ENCODE results near the gene CTNNA3.
"Not testable (repeated sequence)": the region's sequence is repeated elsewhere in the genome, so short reads cannot be mapped to it uniquely, and the experiment has no call there.

CTNNA3 gene

GRCh38 chr10:67492317-67493019 is 203.5 kb downstream of the CTNNA3 start:
- DNase-seq: no peak

DNA sequence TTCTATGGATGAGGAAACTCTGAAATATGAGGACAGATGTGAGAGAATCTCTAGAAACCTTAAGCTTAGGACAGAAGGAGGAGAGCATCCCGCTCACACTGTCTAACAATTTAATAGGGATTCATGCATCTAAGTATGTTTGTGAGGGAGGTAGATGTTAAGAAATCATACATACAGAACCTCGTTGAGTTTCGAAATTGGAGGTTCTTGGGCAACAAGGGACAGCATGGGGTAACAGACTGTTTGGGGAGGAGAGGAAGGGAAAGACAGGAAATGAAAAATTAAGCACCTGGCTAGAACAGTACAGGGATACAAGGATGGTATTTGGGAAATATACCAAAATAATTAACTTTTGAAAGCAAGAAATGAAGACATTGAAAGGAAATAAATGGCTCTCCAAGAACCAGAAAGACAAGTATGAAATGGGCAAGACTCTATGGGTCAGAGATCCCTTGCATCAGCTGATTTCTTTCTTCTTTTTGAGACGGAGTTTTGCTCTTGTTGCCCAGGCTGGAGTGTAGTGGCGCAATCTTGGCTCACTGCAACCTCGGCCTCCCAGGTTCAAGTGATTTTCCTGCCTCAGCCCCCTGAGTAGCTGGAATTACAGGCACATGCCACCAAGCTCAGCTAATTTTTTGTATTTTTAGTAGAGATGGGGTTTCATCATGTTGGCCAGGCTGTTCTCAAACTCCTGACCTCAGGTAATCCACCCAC is 207.9 kb downstream of the CTNNA3 start:
- DNase-seq: no peak

GRCh38 chr10:67487199-67487598 is 208.8 kb downstream of the CTNNA3 start:
- DNase-seq: no peak

DNA sequence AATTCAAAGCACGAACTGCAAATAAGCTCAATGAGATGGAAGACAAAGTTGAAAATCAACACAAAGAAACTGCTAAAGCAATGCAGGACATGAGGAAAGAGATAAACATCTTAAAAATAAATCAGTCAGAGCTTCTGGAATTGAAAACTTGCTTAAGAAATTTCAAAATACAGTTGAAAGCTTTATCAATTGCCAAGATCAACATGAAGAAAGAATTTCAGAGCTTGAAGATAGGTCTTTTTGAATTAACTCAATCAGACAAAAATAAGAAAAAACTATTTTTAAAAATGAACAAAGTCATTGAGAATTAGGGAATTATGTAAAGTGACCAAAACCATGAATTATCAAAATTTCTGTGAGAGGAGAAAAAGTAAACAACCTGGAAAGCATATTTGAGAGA is 218.1 kb downstream of the CTNNA3 start:
- DNase-seq: no peak

- DNase-seq: no peak
These were observed 219.8 kb downstream of the CTNNA3 start for GRCh38 chr10:67476201-67476600.

DNA sequence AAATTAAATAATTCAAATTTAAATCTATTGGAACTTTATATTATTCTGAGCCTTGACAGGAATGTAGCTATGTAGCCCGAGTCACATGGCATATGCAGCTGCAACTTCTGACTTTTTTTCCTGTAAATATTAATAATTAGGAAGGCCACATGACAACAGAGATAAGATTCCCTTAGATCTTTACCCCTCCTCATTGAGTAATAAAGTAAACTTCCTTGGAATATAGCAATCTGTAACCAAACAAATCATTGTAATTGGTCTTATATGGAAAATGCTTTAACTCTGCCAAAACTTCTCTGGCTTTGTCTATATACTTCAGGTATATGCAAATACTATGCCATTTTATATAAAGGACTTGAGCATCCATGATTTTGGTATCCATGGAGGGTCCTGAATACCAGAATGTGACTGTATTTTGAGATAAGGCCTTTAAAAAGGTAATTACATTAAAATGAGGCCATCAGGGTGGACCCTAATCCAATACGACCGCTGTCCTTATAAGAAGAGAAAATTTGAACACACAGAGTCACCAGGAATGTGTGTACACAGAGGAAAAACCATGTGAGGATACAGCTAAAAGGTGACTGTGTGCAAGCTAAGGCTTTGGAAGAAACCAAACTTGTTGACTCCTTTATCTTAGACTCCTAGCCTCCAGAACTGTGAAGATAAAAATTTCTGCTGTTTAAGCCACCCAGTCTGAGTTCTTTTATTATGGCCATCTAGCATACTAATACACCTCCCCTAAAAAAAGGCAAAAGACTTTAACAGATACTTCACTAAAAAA is 222.0 kb downstream of the CTNNA3 start:
- no peak for DNase-seq

GRCh38 chr10:67471022-67471421 is 225.0 kb downstream of the CTNNA3 start:
- DNase-seq: no peak

DNA sequence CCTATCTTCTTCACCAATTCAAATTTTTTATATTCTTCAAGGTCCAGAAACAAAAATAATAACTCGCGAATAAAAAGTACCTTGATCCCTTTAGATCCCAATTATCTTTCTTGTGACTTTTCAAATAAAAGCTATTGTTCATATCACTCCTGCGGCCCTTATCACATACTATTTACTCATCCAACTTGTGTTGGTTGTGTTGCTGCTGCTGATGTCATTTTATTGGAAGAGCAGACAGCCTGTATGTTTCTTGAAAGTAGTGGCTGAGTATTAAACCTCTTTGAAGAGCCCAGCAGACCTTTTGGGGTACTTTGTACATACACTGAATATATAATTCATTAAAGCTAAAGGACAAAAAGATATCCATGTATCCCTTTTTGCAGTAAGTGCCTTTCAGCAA is 231.7 kb downstream of the CTNNA3 start:
- DNase-seq: no peak

DNA sequence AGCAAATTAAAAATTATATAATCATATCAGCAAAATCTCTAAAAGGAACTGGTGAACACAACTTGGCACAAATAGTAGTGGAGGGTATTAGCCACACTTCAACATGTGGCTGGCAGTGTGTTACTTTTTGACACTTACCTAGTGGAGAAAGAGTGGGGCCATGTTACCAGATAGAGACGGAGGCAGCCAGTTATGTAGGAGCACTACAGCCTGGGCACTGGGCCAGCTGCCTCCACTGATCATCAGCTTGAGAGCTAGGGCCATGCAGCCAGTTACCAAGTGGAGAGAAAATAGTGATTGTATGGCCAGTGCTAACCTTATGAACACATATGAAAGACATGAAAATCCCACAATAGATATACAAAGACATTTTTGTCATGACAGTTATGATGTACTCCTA is 243.1 kb downstream of the CTNNA3 start:
- no peak for DNase-seq

DNA sequence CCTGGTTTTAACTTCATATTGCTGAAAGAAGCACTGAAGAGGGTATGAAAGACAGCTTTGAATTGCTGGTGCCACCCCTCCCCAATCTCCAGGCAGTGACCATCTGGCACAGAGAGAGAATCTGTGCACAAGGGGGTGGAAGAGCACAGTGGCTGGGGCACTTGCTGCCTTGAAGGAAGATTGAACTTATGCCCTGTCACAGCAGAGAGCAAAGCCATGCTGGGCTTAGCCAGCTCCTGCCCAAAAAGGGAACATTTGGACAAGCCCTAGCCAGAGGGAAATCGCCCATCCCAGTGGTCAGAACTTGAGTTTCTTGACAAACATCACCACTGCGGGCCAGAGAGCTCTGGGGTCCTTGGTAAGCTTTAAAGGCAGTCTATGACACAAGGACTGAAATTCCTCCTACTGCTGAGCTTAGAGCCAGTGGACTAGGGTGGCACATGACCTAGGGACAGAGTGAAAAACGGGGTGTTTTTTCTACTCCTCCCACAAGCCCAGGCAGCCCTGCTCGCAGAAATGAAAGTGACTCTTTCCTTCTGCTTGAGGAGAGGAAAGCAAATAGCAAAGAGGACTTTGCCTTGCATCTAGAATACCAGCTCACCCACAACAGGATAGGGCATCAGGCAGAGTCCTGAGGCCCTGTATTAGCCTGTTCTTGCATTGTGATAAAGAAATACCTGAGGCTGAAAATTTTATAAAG is 257.2 kb downstream of the CTNNA3 start:
- DNase-seq: no peak

DNA sequence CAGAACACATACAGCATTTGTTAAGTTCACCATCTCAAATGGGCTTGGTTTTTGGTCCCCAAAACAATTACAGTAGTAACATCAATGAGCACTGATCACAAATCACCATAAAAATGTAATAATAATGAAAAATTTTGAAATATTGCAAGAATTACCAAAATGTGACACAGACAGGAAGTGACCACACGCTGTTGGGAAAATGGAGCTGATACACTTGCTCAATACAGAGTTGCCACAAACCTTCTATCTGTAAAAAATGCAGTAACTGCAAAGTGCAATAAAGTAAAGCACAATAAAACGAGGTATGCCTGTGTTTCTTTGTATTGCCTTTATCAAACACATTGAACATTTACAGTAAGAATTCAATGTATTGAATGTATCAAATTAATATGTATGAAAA is 262.7 kb downstream of the CTNNA3 start:
- DNase-seq: no peak

DNA sequence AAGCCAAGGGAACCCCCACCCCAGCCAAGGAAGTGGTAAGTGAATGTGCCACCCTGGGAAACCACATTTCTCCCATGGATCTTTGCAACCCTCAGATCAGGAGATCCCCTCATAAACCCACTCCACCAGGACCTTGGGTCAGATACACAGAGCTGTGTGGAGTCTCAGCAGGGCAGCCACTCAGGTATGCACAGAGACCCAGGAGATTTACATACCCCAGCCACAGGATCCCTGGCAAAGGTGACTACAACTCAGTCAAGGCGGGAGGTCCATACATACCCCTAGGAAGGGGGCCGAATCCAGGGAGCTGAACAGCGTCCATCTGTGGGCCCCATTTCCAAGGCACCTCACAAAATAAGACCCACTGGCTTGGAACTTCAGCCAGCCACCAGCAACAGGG is 293.4 kb downstream of the CTNNA3 start:
- DNase-seq: no peak

- DNase-seq: no peak
These were observed 294.3 kb downstream of the CTNNA3 start for GRCh38 chr10:67401711-67402110.

- DNase-seq: not testable (repeated sequence)
These were observed 309.0 kb downstream of the CTNNA3 start for GRCh38 chr10:67386841-67387533.

GRCh38 chr10:67386260-67386659 is 309.7 kb downstream of the CTNNA3 start:
- DNase-seq: no peak

DNA sequence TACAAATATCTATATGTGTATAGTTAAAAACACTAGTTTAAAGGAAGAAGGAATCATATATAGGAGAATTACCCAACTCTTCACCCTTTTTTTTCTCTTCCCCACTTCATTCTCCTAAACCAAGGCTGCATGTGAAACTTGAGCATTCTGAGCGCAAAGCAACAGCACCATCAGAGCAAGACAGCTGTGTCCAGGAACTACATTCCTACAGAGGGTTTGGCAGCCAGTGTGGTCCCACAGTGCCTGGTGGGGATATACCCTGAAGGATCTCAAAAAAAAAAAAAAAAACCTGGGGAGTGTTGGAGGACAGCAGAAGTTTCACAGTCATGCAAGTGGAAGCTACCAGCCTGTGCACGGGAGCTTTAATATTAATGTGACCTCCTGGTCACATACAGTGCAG is 310.4 kb downstream of the CTNNA3 start:
- DNase-seq: no peak

GRCh38 chr10:67385089-67385488 is 310.9 kb downstream of the CTNNA3 start:
- no peak for DNase-seq

GRCh38 chr10:67331121-67331910 is 364.7 kb downstream of the CTNNA3 start:
- DNase-seq: no peak

DNA sequence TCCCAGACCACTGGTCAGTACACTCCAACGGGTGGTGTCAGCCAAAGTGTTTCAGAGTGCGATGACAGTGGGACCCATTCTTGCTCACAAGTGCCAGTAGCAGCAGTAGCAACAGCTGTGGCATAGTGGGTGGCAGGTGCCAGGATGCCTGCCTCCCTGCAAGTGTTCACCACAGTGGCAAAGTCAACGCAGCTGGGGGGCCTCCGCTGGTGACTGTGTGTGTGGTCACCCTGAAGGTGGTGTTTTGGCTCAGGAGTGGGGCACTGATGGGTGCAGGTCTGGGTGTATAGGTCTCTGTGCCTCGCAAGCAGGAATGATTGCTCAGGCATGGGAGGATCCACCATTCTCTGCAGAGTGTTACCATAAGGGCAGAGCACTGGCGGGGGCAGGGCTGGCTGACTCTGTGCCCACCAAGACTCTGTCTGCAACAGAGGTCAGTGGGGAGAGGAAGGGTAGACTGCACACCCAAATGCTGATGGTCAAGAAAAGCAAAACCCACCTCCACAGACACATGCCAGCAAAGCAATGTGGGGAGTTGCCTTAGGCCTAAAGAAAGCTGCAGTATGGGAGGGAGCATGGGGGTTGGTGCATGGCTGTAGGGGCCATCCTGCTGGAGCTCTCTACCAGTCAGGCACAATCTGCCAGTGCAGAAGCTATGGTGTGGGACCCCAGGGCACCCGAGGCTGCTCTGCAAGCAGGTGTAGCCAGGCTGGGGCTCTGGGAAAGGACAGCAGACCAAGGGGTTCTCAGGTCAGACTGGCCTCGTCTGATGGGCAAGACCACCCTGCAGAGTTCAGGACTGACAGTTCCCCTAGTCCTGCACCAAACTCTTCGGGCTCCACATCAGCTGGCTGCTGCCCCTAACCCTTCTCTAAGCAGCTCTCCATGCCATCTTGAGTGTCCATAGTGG is 368.1 kb downstream of the CTNNA3 start:
- no peak for DNase-seq

- no peak for DNase-seq
These were observed 376.0 kb downstream of the CTNNA3 start for GRCh38 chr10:67319976-67320375.

GRCh38 chr10:67308912-67309311 is 387.1 kb downstream of the CTNNA3 start:
- no peak for DNase-seq

Data from stimulated activated naive CD4-positive, alpha-beta T cell treated with Interleukin-2 at 50 U/mL for 16 hours (primary cell).